Measurements from ENCODE around the gene SORBS2. TPM values are rescaled to one million over a fixed set of nuclear protein-coding genes. Genes with fewer than 3 reads are reported as not detected.

SORBS2 gene
- total and polyA plus RNA-seq, 4 experiments from 2014 or later = not detected

- no peak overlapping the region for H3K27ac ChIP-seq (ENCODE audit: low read depth, low read length)
- H3K36me3 ChIP-seq (ENCODE audit: insufficient read depth, low read length) = no peaks in the 10 kb centered on the region
- no peak overlapping the region for H3K27ac Mint-ChIP-seq
- H3K4me3 ChIP-seq (ENCODE audit: low read length in 2 of 2) = no peak overlapping the region
- ChIA-PET POLR2A (ENCODE audit: partially characterized antibody) (no interaction called here), CTCF (ENCODE audit: partially characterized antibody) (no interaction called here)
- H3K4me3 Mint-ChIP-seq = no peak overlapping the region
- H3K4me1 ChIP-seq (ENCODE audit: insufficient read depth, low read length) = no peaks in the 10 kb centered on the region
- no peaks in the 10 kb centered on the region for H3K36me3 Mint-ChIP-seq
- no peaks in the 10 kb centered on the region for H3K27me3 ChIP-seq (ENCODE audit: insufficient read depth, low read length)
- peaks cover 0 to 1% (median 0%) of the 10 kb centered on the region in 8 donors for H3K9me3 Mint-ChIP-seq
- intact Hi-C loops (cut with micrococcal nuclease) = no loop called here
- H3K27me3 Mint-ChIP-seq = peaks cover under 1 to 6% of the 10 kb centered on the region in 2 donors
- DNase-seq = no peak
- H3K4me1 Mint-ChIP-seq = no peaks in the 10 kb centered on the region
- H3K9me3 ChIP-seq (ENCODE audit: control insufficient read depth in 1 of 2, low read length in 2 of 2) = no peaks in the 10 kb centered on the region
Observed at GRCh38 chr4:185792384-185793115, 19.4 kb downstream of the SORBS2 start.

- Histone ChIP-seq H3K36me3 (ENCODE audit: insufficient read depth, low read length) (no peaks in the 10 kb centered on the region), H3K27me3 (ENCODE audit: insufficient read depth, low read length) (no peaks in the 10 kb centered on the region), H3K9me3 (ENCODE audit: control insufficient read depth in 1 of 2, low read length in 2 of 2) (no peaks in the 10 kb centered on the region), H3K27ac (ENCODE audit: low read depth, low read length) (no peak overlapping the region), H3K4me3 (ENCODE audit: low read length in 2 of 2) (no peak overlapping the region), H3K4me1 (ENCODE audit: insufficient read depth, low read length) (no peaks in the 10 kb centered on the region)
- CTCF ChIA-PET (ENCODE audit: partially characterized antibody) = no interaction called here
- Mint-ChIP-seq H3K4me1 (no peaks in the 10 kb centered on the region), H3K27ac (no peak overlapping the region), H3K36me3 (no peaks in the 10 kb centered on the region), H3K4me3 (no peak overlapping the region), H3K9me3 (peaks cover 0 to 4% (median 0%) of the 10 kb centered on the region in 8 donors), H3K27me3 (peaks cover 2 to 6% of the 10 kb centered on the region in 2 donors)
- POLR2A ChIA-PET (ENCODE audit: partially characterized antibody) = no interaction called here
- intact Hi-C loops (cut with micrococcal nuclease) = no loop called here
- DNase-seq = no peak
Observed at GRCh38 chr4:185787926-185788679, 23.9 kb downstream of the SORBS2 start.

- Mint-ChIP-seq H3K4me1 (no peaks in the 10 kb centered on the region), H3K4me3 (no peak overlapping the region), H3K9me3 (peaks cover 0 to 6% (median 0%) of the 10 kb centered on the region in 8 donors), H3K27ac (no peak overlapping the region), H3K36me3 (no peaks in the 10 kb centered on the region), H3K27me3 (peaks cover 4% of the 10 kb centered on the region in 2 donors)
- POLR2A ChIA-PET (ENCODE audit: partially characterized antibody) = no interaction called here
- Histone ChIP-seq H3K36me3 (ENCODE audit: insufficient read depth, low read length) (no peaks in the 10 kb centered on the region), H3K4me3 (ENCODE audit: low read length in 2 of 2) (no peak overlapping the region), H3K27ac (ENCODE audit: low read depth, low read length) (no peak overlapping the region), H3K4me1 (ENCODE audit: insufficient read depth, low read length) (no peaks in the 10 kb centered on the region), H3K9me3 (ENCODE audit: control insufficient read depth in 1 of 2, low read length in 2 of 2) (no peaks in the 10 kb centered on the region), H3K27me3 (ENCODE audit: insufficient read depth, low read length) (no peaks in the 10 kb centered on the region)
- DNase-seq = no peak
- intact Hi-C loops (cut with micrococcal nuclease) = no loop called here
- CTCF ChIA-PET (ENCODE audit: partially characterized antibody) = no interaction called here
Observed at GRCh38 chr4:185786422-185786821, 25.6 kb downstream of the SORBS2 start.

- Histone ChIP-seq H3K4me3 (ENCODE audit: low read length in 2 of 2) (no peak overlapping the region), H3K27me3 (ENCODE audit: insufficient read depth, low read length) (no peaks in the 10 kb centered on the region), H3K4me1 (ENCODE audit: insufficient read depth, low read length) (no peaks in the 10 kb centered on the region), H3K36me3 (ENCODE audit: insufficient read depth, low read length) (no peaks in the 10 kb centered on the region), H3K9me3 (ENCODE audit: control insufficient read depth in 1 of 2, low read length in 2 of 2) (no peaks in the 10 kb centered on the region), H3K27ac (ENCODE audit: low read depth, low read length) (no peak overlapping the region)
- no peaks in the 10 kb centered on the region for H3K4me1 Mint-ChIP-seq
- H3K36me3 Mint-ChIP-seq = no peaks in the 10 kb centered on the region
- H3K27ac Mint-ChIP-seq = no peak overlapping the region
- POLR2A ChIA-PET (ENCODE audit: partially characterized antibody) = no interaction called here
- CTCF ChIA-PET (ENCODE audit: partially characterized antibody) = no interaction called here
- peaks cover 0 to 6% (median 0%) of the 10 kb centered on the region in 8 donors for H3K9me3 Mint-ChIP-seq
- peaks cover 3 to 4% of the 10 kb centered on the region in 2 donors for H3K27me3 Mint-ChIP-seq
- no peak overlapping the region for H3K4me3 Mint-ChIP-seq
- no peak for DNase-seq
- intact Hi-C loops (cut with micrococcal nuclease) = no loop called here
Observed at GRCh38 chr4:185783574-185783973, 28.4 kb downstream of the SORBS2 start.

GRCh38 chr4:185782523-185782922 is 29.5 kb downstream of the SORBS2 start:
- POLR2A ChIA-PET (ENCODE audit: partially characterized antibody) = no interaction called here

GRCh38 chr4:185781555-185782215 is 30.3 kb downstream of the SORBS2 start:
- H3K36me3 ChIP-seq (ENCODE audit: insufficient read depth, low read length) = no peaks in the 10 kb centered on the region
- no peak overlapping the region for H3K4me3 ChIP-seq (ENCODE audit: low read length in 2 of 2)
- no peak overlapping the region for H3K4me3 Mint-ChIP-seq
- peaks cover 0 to 6% (median 0%) of the 10 kb centered on the region in 8 donors for H3K9me3 Mint-ChIP-seq
- H3K36me3 Mint-ChIP-seq = no peaks in the 10 kb centered on the region
- H3K27me3 ChIP-seq (ENCODE audit: insufficient read depth, low read length) = no peaks in the 10 kb centered on the region
- H3K27ac ChIP-seq (ENCODE audit: low read depth, low read length) = no peak overlapping the region
- CTCF ChIA-PET (ENCODE audit: partially characterized antibody) = no interaction called here
- peaks cover 0 to 2% of the 10 kb centered on the region in 2 donors for H3K27me3 Mint-ChIP-seq
- POLR2A ChIA-PET (ENCODE audit: partially characterized antibody) = no interaction called here
- DNase-seq = no peak
- no peak overlapping the region for H3K27ac Mint-ChIP-seq
- H3K4me1 Mint-ChIP-seq = no peaks in the 10 kb centered on the region
- H3K9me3 ChIP-seq (ENCODE audit: control insufficient read depth in 1 of 2, low read length in 2 of 2) = no peaks in the 10 kb centered on the region
- intact Hi-C loops (cut with micrococcal nuclease) = no loop called here
- no peaks in the 10 kb centered on the region for H3K4me1 ChIP-seq (ENCODE audit: insufficient read depth, low read length)

More at GRCh38 chr4:185782523-185782922, 29.5 kb downstream of the SORBS2 start:
- intact Hi-C loops (cut with micrococcal nuclease) = no loop called here
- Histone ChIP-seq H3K27ac (ENCODE audit: low read depth, low read length) (no peak overlapping the region), H3K36me3 (ENCODE audit: insufficient read depth, low read length) (no peaks in the 10 kb centered on the region), H3K4me1 (ENCODE audit: insufficient read depth, low read length) (no peaks in the 10 kb centered on the region), H3K9me3 (ENCODE audit: control insufficient read depth in 1 of 2, low read length in 2 of 2) (no peaks in the 10 kb centered on the region), H3K4me3 (ENCODE audit: low read length in 2 of 2) (no peak overlapping the region), H3K27me3 (ENCODE audit: insufficient read depth, low read length) (no peaks in the 10 kb centered on the region)
- CTCF ChIA-PET (ENCODE audit: partially characterized antibody) = no interaction called here
- Mint-ChIP-seq H3K4me3 (no peak overlapping the region), H3K9me3 (peaks cover 0 to 6% (median 0%) of the 10 kb centered on the region in 8 donors), H3K27ac (no peak overlapping the region), H3K27me3 (peaks cover 3% of the 10 kb centered on the region in 2 donors), H3K36me3 (no peaks in the 10 kb centered on the region), H3K4me1 (no peaks in the 10 kb centered on the region)
- no peak for DNase-seq

- no peak overlapping the region for H3K4me3 ChIP-seq (ENCODE audit: low read length in 2 of 2)
- Mint-ChIP-seq H3K4me3 (no peak overlapping the region), H3K9me3 (peaks cover 0 to 3% (median 0%) of the 10 kb centered on the region in 8 donors), H3K36me3 (no peaks in the 10 kb centered on the region), H3K4me1 (no peaks in the 10 kb centered on the region), H3K27me3 (peaks cover 0 to 2% of the 10 kb centered on the region in 2 donors), H3K27ac (no peak overlapping the region)
- H3K27me3 ChIP-seq (ENCODE audit: insufficient read depth, low read length) = no peaks in the 10 kb centered on the region
- no peak for DNase-seq
- ChIA-PET POLR2A (ENCODE audit: partially characterized antibody) (no interaction called here), CTCF (ENCODE audit: partially characterized antibody) (no interaction called here)
- no peaks in the 10 kb centered on the region for H3K9me3 ChIP-seq (ENCODE audit: control insufficient read depth in 1 of 2, low read length in 2 of 2)
- no peaks in the 10 kb centered on the region for H3K4me1 ChIP-seq (ENCODE audit: insufficient read depth, low read length)
- no peak overlapping the region for H3K27ac ChIP-seq (ENCODE audit: low read depth, low read length)
- no peaks in the 10 kb centered on the region for H3K36me3 ChIP-seq (ENCODE audit: insufficient read depth, low read length)
- intact Hi-C loops (cut with micrococcal nuclease) = no loop called here
Observed at GRCh38 chr4:185780472-185780871, 31.5 kb downstream of the SORBS2 start.

Data from CD4-positive, alpha-beta memory T cell (primary cell).